Measurements from ENCODE around the gene NIPAL1.

- TF ChIP-seq, protein P1, sequence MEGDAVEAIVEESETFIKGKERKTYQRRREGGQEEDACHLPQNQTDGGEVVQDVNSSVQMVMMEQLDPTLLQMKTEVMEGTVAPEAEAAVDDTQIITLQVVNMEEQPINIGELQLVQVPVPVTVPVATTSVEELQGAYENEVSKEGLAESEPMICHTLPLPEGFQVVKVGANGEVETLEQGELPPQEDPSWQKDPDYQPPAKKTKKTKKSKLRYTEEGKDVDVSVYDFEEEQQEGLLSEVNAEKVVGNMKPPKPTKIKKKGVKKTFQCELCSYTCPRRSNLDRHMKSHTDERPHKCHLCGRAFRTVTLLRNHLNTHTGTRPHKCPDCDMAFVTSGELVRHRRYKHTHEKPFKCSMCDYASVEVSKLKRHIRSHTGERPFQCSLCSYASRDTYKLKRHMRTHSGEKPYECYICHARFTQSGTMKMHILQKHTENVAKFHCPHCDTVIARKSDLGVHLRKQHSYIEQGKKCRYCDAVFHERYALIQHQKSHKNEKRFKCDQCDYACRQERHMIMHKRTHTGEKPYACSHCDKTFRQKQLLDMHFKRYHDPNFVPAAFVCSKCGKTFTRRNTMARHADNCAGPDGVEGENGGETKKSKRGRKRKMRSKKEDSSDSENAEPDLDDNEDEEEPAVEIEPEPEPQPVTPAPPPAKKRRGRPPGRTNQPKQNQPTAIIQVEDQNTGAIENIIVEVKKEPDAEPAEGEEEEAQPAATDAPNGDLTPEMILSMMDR (IDR thresholded peaks at IDR 0.05), result no peak
- TF ChIP-seq, protein P2, sequence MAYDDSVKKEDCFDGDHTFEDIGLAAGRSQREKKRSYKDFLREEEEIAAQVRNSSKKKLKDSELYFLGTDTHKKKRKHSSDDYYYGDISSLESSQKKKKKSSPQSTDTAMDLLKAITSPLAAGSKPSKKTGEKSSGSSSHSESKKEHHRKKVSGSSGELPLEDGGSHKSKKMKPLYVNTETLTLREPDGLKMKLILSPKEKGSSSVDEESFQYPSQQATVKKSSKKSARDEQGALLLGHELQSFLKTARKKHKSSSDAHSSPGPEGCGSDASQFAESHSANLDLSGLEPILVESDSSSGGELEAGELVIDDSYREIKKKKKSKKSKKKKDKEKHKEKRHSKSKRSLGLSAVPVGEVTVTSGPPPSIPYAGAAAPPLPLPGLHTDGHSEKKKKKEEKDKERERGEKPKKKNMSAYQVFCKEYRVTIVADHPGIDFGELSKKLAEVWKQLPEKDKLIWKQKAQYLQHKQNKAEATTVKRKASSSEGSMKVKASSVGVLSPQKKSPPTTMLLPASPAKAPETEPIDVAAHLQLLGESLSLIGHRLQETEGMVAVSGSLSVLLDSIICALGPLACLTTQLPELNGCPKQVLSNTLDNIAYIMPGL (CRISPR knock-in tag; IDR thresholded peaks at IDR 0.05), result no peak
- TF ChIP-seq, protein P3, sequence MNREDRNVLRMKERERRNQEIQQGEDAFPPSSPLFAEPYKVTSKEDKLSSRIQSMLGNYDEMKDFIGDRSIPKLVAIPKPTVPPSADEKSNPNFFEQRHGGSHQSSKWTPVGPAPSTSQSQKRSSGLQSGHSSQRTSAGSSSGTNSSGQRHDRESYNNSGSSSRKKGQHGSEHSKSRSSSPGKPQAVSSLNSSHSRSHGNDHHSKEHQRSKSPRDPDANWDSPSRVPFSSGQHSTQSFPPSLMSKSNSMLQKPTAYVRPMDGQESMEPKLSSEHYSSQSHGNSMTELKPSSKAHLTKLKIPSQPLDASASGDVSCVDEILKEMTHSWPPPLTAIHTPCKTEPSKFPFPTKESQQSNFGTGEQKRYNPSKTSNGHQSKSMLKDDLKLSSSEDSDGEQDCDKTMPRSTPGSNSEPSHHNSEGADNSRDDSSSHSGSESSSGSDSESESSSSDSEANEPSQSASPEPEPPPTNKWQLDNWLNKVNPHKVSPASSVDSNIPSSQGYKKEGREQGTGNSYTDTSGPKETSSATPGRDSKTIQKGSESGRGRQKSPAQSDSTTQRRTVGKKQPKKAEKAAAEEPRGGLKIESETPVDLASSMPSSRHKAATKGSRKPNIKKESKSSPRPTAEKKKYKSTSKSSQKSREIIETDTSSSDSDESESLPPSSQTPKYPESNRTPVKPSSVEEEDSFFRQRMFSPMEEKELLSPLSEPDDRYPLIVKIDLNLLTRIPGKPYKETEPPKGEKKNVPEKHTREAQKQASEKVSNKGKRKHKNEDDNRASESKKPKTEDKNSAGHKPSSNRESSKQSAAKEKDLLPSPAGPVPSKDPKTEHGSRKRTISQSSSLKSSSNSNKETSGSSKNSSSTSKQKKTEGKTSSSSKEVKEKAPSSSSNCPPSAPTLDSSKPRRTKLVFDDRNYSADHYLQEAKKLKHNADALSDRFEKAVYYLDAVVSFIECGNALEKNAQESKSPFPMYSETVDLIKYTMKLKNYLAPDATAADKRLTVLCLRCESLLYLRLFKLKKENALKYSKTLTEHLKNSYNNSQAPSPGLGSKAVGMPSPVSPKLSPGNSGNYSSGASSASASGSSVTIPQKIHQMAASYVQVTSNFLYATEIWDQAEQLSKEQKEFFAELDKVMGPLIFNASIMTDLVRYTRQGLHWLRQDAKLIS (CRISPR knock-in tag; IDR thresholded peaks at IDR 0.05; ENCODE audit: borderline replicate concordance), result no peak
- TF ChIP-seq JUN (CRISPR knock-in tag; IDR thresholded peaks at IDR 0.05), result no peak
Observed at GRCh38 chr4:48028696-48029095, 12.1 kb downstream of the NIPAL1 start.
